Stimulated activated CD8-positive, alpha-beta memory T cell treated with anti-CD3 and anti-CD28 coated beads, Interleukin-7, amount 100 ng/mL, for 48 hours (primary cell): ENCODE measurements around the gene SPPL3.
"Not testable (repeated sequence)": the region's sequence is repeated elsewhere in the genome, so short reads cannot be mapped to it uniquely, and the experiment has no call there.

ENCODE experiments used
- DNase-seq, 2 donors: peaks; one replicate each; pipeline ENCODE4 v3.0.0-alpha.2; 2020; ENCODE audit warnings: low read depth in 1 of 2; ENCODE audit errors: extremely low read depth in 1 of 2

The SPPL3 gene

DNA sequence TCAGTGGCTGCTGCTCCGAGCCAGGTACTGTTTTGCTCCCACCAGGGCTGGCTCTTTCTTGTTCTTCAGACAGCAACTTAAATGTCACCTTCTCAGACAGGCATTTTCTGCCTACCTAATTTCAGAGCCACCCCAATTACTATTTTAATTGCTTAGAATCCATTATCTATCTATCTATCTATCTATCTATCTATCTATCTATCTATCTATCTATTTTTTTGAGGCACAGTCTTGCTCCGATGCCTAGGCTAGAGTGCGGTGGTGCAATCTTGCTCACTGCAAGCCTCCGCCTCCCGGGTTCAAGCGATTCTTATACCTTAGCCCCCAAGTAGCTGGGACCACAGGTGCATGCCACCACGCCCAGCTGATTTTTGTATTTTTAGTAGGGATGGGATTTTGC is 58.5 kb downstream of the SPPL3 start:
- no peak for DNase-seq

- DNase-seq = no peak
Measured at GRCh38 chr12:120844768-120845449, 59.2 kb downstream of the SPPL3 start.

DNA sequence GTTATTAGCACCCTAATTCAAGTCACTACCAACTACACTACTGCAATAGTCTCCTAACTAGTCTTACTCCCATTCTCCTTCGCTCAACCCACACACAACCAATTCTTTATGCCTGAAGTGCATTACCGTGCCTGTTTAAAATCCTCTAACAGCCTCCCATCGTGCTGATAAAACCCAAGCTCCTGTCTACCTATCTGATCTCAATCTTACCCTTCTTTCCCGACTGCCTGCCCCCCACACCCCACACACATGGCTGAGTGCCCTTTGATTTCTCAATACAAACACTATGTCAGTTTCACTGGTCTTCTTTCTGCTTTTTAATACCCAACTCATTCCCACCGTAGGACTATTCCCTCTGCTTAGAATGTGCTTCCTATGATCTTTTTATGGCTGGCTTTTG is 59.9 kb downstream of the SPPL3 start:
- no peak for DNase-seq

GRCh38 chr12:120843472-120843871 is 60.7 kb downstream of the SPPL3 start:
- no peak for DNase-seq

GRCh38 chr12:120842595-120842994 is 61.6 kb downstream of the SPPL3 start:
- DNase-seq = no peak

- DNase-seq = no peak
Measured at GRCh38 chr12:120841525-120841924, 62.6 kb downstream of the SPPL3 start.

GRCh38 chr12:120839503-120839902 is 64.7 kb downstream of the SPPL3 start:
- no peak for DNase-seq

DNA sequence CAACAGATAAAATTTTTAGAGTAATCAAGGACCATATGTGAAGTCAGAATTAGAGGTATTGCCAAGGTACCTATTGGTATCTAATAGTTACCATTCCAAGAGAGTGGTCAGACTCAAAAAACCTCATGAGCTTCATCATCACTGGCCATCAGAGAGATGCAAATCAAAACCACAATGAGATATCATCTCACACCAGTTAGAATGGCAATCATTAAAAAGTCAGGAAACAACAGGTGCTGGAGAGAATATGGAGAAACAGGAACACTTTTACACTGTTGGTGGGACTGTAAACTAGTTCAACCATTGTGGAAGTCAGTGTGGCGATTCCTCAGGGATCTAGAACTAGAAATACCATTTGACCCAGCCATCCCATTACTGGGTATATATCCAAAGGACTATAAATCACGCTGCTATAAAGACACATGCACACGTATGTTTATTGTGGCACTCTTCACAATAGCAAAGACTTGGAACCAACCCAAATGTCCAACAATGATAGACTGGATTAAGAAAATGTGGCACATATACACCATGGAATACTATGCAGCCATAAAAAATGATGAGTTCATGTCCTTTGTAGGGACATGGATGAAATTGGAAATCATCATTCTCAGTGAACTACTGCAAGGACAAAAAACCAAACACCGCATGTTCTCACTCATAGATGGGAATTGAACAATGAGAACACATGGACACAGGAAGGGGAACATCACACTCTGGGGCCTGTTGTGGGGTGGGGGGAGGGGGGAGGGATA is 65.4 kb downstream of the SPPL3 start:
- DNase-seq = not testable (repeated sequence)

DNA sequence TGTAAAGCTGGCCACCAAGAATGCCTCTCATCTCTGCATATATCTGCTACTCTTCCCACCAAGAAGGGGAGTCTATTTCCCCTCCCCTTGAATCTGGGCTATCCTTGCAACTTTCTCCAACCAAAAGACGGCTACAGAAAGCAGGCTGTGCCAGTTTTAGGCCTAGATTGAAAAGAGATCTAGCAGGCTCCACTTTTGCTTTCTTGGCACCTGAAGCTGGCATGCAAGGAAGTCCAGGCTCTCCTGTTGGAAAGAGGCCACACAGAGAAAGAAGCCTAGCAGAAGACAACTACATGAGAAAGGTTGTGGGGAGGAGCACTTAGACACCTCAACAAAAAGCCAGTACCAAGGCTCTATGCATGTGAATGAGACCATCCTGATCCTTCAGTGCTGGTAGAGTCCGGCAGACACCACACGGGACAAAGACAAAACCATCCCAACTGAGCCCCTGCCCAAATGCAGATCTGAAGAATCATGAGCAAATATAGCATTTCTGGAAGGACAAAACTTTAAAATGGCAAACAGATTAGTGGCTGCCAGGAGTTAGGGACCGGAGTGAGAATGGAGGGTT is 68.0 kb downstream of the SPPL3 start:
- no peak for DNase-seq

GRCh38 chr12:120835657-120836056 is 68.5 kb downstream of the SPPL3 start:
- no peak for DNase-seq

GRCh38 chr12:120835304-120835612 is 68.9 kb downstream of the SPPL3 start:
- DNase-seq = no peak

GRCh38 chr12:120834489-120835303 is 69.5 kb downstream of the SPPL3 start:
- DNase-seq = no peak

- DNase-seq = no peak
Measured at GRCh38 chr12:120833849-120834248, 70.3 kb downstream of the SPPL3 start.

- DNase-seq = no peak
Measured at GRCh38 chr12:120832737-120833136, 71.4 kb downstream of the SPPL3 start.

- DNase-seq = no peak
Measured at GRCh38 chr12:120831648-120832267, 72.4 kb downstream of the SPPL3 start.

DNA sequence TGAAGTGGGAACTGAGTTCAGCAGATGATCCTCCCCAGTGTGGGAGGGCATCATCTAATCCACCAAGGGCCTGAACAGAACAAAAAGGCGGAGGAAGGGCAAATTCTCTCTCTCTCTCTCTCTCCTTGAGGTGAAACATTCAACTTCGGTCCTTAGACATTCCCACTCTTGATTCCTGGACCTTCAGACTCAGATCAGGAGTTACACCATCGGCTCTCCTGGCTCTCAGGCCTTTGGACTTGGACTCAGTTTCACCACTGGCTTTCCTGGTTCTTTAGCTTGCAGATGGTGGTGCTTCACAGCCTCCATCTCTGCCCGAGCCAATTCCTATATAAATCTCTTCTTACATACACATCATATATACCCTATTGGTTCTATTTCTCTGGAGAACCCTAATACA is 73.2 kb downstream of the SPPL3 start:
- DNase-seq = no peak

- no peak for DNase-seq
Measured at GRCh38 chr12:120830052-120830940, 73.9 kb downstream of the SPPL3 start.

GRCh38 chr12:120826335-120826734 is 77.8 kb downstream of the SPPL3 start:
- DNase-seq = no peak

GRCh38 chr12:120825337-120825736 is 78.8 kb downstream of the SPPL3 start:
- no peak for DNase-seq
